Neural cell (in vitro differentiated cells): ENCODE results near the gene ZNF17. TPM values are rescaled to one million over a fixed set of nuclear protein-coding genes. Genes with fewer than 3 reads are reported as not detected.

ENCODE experiments used
- H2AFZ ChIP-seq: fragments of 200-600, 300-800 bp; sonication (generic), shearing (Covaris generic); 2 replicates; pipeline ENCODE4 v1.6.0; 2014; ENCODE audit warnings: low read depth, mild to moderate bottlenecking, antibody characterized with exemption, low read length, moderate library complexity
- H3F3A ChIP-seq: fragments of 200-600 bp; shearing (Covaris generic); 2 replicates; pipeline ENCODE4 v1.6.1; 2016; ENCODE audit warnings: mild to moderate bottlenecking, moderate library complexity, mixed read lengths, antibody characterized with exemption, low read length; ENCODE audit not compliant: insufficient read depth, poor library complexity, severe bottlenecking
- H3K27ac ChIP-seq: fragments of 200-600, 300-800 bp; sonication (generic), shearing (Covaris generic); 2 replicates; pipeline ENCODE4 v1.5.1; 2014; ENCODE audit warnings: mild to moderate bottlenecking, low read length, moderate library complexity
- H3K27me3 ChIP-seq: fragments of 300-800, 200-600 bp; sonication (generic), shearing (Covaris generic); 2 replicates; pipeline ENCODE4 v1.6.0; 2014; ENCODE audit warnings: mild to moderate bottlenecking, low read depth, low read length, moderate library complexity; ENCODE audit not compliant: insufficient read depth
- H3K36me3 ChIP-seq: fragments of 300-800, 200-600 bp; sonication (generic), shearing (Covaris generic); 2 replicates; pipeline ENCODE4 v1.5.1; 2014; ENCODE audit warnings: mild to moderate bottlenecking, antibody characterized with exemption, low read length, moderate library complexity; ENCODE audit not compliant: insufficient read depth
- H3K4me2 ChIP-seq: fragments of 300-800, 200-600 bp; sonication (generic), shearing (Covaris generic); 2 replicates; pipeline ENCODE4 v1.6.0; 2014; ENCODE audit warnings: mild to moderate bottlenecking, low read length
- H3K4me3 ChIP-seq: fragments of 300-800, 200-600 bp; sonication (generic), shearing (Covaris generic); 2 replicates; pipeline ENCODE4 v1.5.1; 2014; ENCODE audit warnings: mild to moderate bottlenecking, low read length, moderate library complexity
- H3K79me2 ChIP-seq: fragments of 200-600 bp; shearing (Covaris generic); replicated peaks from 2 replicates; pipeline ENCODE4 v1.6.0; 2014; ENCODE audit warnings: mild to moderate bottlenecking, low read length, moderate library complexity; ENCODE audit not compliant: insufficient read depth
- H3K9ac ChIP-seq: fragments of 300-800, 200-600 bp; sonication (generic), shearing (Covaris generic); 2 replicates; pipeline ENCODE4 v1.6.1; 2016; ENCODE audit warnings: mild to moderate bottlenecking, low read length, mixed read lengths
- H3K9me2 ChIP-seq: fragments of 200-600 bp; shearing (Covaris generic); 2 replicates; pipeline ENCODE4 v1.6.1; 2016; ENCODE audit warnings: mild to moderate bottlenecking, low read length, mixed read lengths; ENCODE audit not compliant: insufficient read depth
- H3K9me3 ChIP-seq: fragments of 200-600, 300-800 bp; sonication (generic), shearing (Covaris generic); 2 replicates; pipeline ENCODE4 v1.6.1; 2016; ENCODE audit warnings: mild to moderate bottlenecking, mixed run types, low read length, moderate library complexity, mixed read lengths
- H4K20me1 ChIP-seq: fragments of 200-600 bp; shearing (Covaris generic); 2 replicates; pipeline ENCODE4 v1.6.1; 2016; ENCODE audit warnings: mild to moderate bottlenecking, mixed run types; ENCODE audit not compliant: insufficient read depth
- CTCF ChIP-seq: fragments of 450-650 bp; IDR thresholded peaks from 2 replicates; pipeline ENCODE4 v1.5.1; 2014; ENCODE audit warnings: antibody characterized with exemption, mild to moderate bottlenecking, moderate library complexity; ENCODE audit not compliant: poor library complexity, severe bottlenecking
- EP300 ChIP-seq: fragments of 450-650 bp; conservative IDR thresholded peaks from 2 replicates; pipeline ENCODE4 v1.6.1; 2014; ENCODE audit warnings: antibody characterized with exemption, mild to moderate bottlenecking, moderate library complexity; ENCODE audit not compliant: poor library complexity, severe bottlenecking
- EZH2 ChIP-seq: fragments of 200-600, 300-800 bp; shearing (Covaris generic), sonication (generic); IDR thresholded peaks from 2 replicates; pipeline ENCODE4 v1.6.1; 2014; ENCODE audit warnings: antibody characterized with exemption, low read length, borderline replicate concordance, mild to moderate bottlenecking; ENCODE audit not compliant: insufficient read depth, poor library complexity, severe bottlenecking
- MXI1 ChIP-seq: fragments of 450-650 bp; conservative IDR thresholded peaks from 2 replicates; pipeline ENCODE4 v1.6.1; 2014; ENCODE audit warnings: antibody characterized with exemption, mild to moderate bottlenecking; ENCODE audit not compliant: poor library complexity, severe bottlenecking
- POLR2AphosphoS5 ChIP-seq: IDR thresholded peaks from 2 replicates; pipeline ENCODE4 v1.6.1; 2012
- RAD21 ChIP-seq: fragments of 450-650 bp; conservative IDR thresholded peaks from 2 replicates; pipeline ENCODE4 v1.6.1; 2014; ENCODE audit warnings: antibody characterized with exemption, mild to moderate bottlenecking, moderate library complexity
- REST ChIP-seq: IDR thresholded peaks from 2 replicates; pipeline ENCODE4 v1.6.1; 2012; ENCODE audit warnings: borderline replicate concordance
- SMC3 ChIP-seq: fragments of 450-650 bp; conservative IDR thresholded peaks from 2 replicates; pipeline ENCODE4 v1.6.1; 2014; ENCODE audit warnings: antibody characterized with exemption, mild to moderate bottlenecking, moderate library complexity; ENCODE audit not compliant: poor library complexity
- TAF1 ChIP-seq: IDR thresholded peaks from 2 replicates; pipeline ENCODE4 v1.6.1; 2012; ENCODE audit warnings: low read depth
- polyA plus RNA-seq: library from polyadenylated mRNA; depleted of rRNA; stranded (reverse); fragments of >200 nt; gene quantifications from 2 replicates; pipeline ENCODE4 v1.2.3, GENCODE V29; 2014

Gene ZNF17
- polyA plus RNA-seq, 1 donor from 2014 or later, result 26.3 TPM

GRCh38 chr19:57436417-57436816, 25.5 kb downstream of the ZNF17 start:
- Histone ChIP-seq H3K9ac (peak overlapping the region; percentile 81), H3K79me2 (peaks cover 45% of the 10 kb centered on the region), H3K27ac (no peak overlapping the region)

GRCh38 chr19:57437931-57438330, 27.0 kb downstream of the ZNF17 start:
- Histone ChIP-seq H3F3A (no peaks in the 10 kb centered on the region), H3K79me2 (peaks cover 45% of the 10 kb centered on the region), H3K9ac (no peak overlapping the region), H2AFZ (no peak overlapping the region), H3K4me3 (no peak overlapping the region), H3K36me3 (peaks cover 12% of the 10 kb centered on the region), H3K4me2 (no peak overlapping the region), H3K27ac (no peak overlapping the region), H3K9me3 (no peaks in the 10 kb centered on the region), H3K27me3 (no peaks in the 10 kb centered on the region), H3K9me2 (no peaks in the 10 kb centered on the region), H4K20me1 (no peaks in the 10 kb centered on the region)
- TF ChIP-seq MXI1 (no peak), SMC3 (no peak), TAF1 (no peak), RAD21 (no peak), EP300 (no peak), POLR2AphosphoS5 (no peak), REST (no peak)

More at GRCh38 chr19:57436417-57436816, 25.5 kb downstream of the ZNF17 start:
- Histone ChIP-seq H4K20me1 (no peaks in the 10 kb centered on the region), H2AFZ (no peak overlapping the region), H3K9me2 (no peaks in the 10 kb centered on the region), H3F3A (no peaks in the 10 kb centered on the region), H3K9me3 (no peaks in the 10 kb centered on the region), H3K4me3 (peak overlapping the region; percentile 81), H3K36me3 (peaks cover 8% of the 10 kb centered on the region), H3K27me3 (no peaks in the 10 kb centered on the region), H3K4me2 (peak overlapping the region; percentile 71)
- no peak for TF ChIP-seq SMC3
- TF ChIP-seq EZH2, result no peak
- no peak for TF ChIP-seq REST
- no peak for TF ChIP-seq RAD21
- no peak for TF ChIP-seq EP300
- TF ChIP-seq CTCF, result no peak
- TF ChIP-seq TAF1, result no peak
- no peak for TF ChIP-seq MXI1
- TF ChIP-seq POLR2AphosphoS5, result no peak
